H1 (cell line): Measurements from ENCODE around the gene ATAD5. TPM values are rescaled to one million over a fixed set of nuclear protein-coding genes. Genes with fewer than 3 reads are reported as not detected.

Source experiments
- CTCF ChIA-PET: fragments of 300-600 bp; sonication (Branson Sonifier 250); formaldehyde crosslinking; loops from one replicate; lab custom pipeline; 2021; ENCODE audit not compliant: partially characterized antibody; lab: Charles Lee
- POLR2A ChIA-PET: fragments of 300-600 bp; sonication (Branson Sonifier 250); formaldehyde crosslinking; loops from one replicate; lab custom pipeline; 2021; ENCODE audit warnings: inconsistent platforms; ENCODE audit not compliant: partially characterized antibody; lab: Charles Lee
- DNase-seq, 2 experiments: peaks; one replicate each; pipeline versions ENCODE4 v3.0.0 to v3.0.0-alpha.2; 2010 to 2022; ENCODE audit warnings: low spot score in 2 of 2, low read depth in 1 of 2, mixed read lengths in 1 of 2
- FAIRE-seq: peaks from 2 replicates; lab custom pipeline; 2011; peaks lifted over from hg19 to GRCh38; lab: Jason Lieb, UNC
- H2AFZ ChIP-seq: 2 replicates; pipeline ENCODE4 v1.8.1; 2012; ENCODE audit warnings: low read length, inconsistent platforms
- H2AK5ac ChIP-seq: 2 replicates; pipeline ENCODE4 v1.6.1; 2013; ENCODE audit warnings: low read depth, low read length
- H2BK120ac ChIP-seq: replicated peaks from 2 replicates; pipeline ENCODE3; 2013; ENCODE audit warnings: low read depth, low read length, inconsistent platforms
- H2BK12ac ChIP-seq: 2 replicates; pipeline ENCODE4 v1.6.1; 2013; ENCODE audit warnings: low read depth, low read length
- H2BK15ac ChIP-seq: 2 replicates; pipeline ENCODE4 v1.6.1; 2013; ENCODE audit warnings: low read length
- H2BK20ac ChIP-seq: 2 replicates; pipeline ENCODE4 v1.6.1; 2013; ENCODE audit warnings: low read length
- H2BK5ac ChIP-seq: 2 replicates; pipeline ENCODE4 v1.6.1; 2013; ENCODE audit warnings: low read depth, low read length
- H3K14ac ChIP-seq: 2 replicates; pipeline ENCODE4 v1.6.1; 2013; ENCODE audit warnings: inconsistent platforms; ENCODE audit not compliant: insufficient read length
- H3K18ac ChIP-seq: 2 replicates; pipeline ENCODE4 v1.6.1; 2013; ENCODE audit warnings: low read length; ENCODE audit errors: extremely low read depth
- H3K23ac ChIP-seq: 2 replicates; pipeline ENCODE4 v1.6.1; 2013; ENCODE audit warnings: inconsistent platforms; ENCODE audit not compliant: insufficient read length
- H3K23me2 ChIP-seq: 2 replicates; pipeline ENCODE4 v1.6.1; 2013; ENCODE audit warnings: low read depth, low read length
- H3K27ac ChIP-seq: 2 replicates; pipeline ENCODE4 v1.6.1; 2011; ENCODE audit warnings: low read depth, low read length, inconsistent platforms
- H3K27me3 ChIP-seq, 4 experiments: replicated peaks in 1 of 4; 1 replicate in 1 of 4; 2 replicates in 3 of 4; pipeline versions ENCODE4 v1.6.1 to v1.8.1; 2011 to 2013; ENCODE audit warnings: low read length in 3 of 4, mild to moderate bottlenecking in 3 of 4, inconsistent platforms in 2 of 4, mixed read lengths in 2 of 4, moderate library complexity in 1 of 4; ENCODE audit not compliant: control insufficient read depth in 3 of 4, insufficient read depth in 3 of 4; ENCODE audit errors: extremely low read depth in 1 of 4
- H3K36me3 ChIP-seq, 4 experiments: 2 replicates each; pipeline versions ENCODE4 v1.6.1 to v1.8.1; 2011 to 2013; ENCODE audit warnings: mild to moderate bottlenecking in 4 of 4, low read length in 3 of 4, moderate library complexity in 2 of 4, control low read depth in 1 of 4, inconsistent platforms in 1 of 4; ENCODE audit not compliant: insufficient read depth in 4 of 4, control insufficient read depth in 2 of 4
- H3K4ac ChIP-seq: replicated peaks from 2 replicates; pipeline ENCODE3; 2013; ENCODE audit warnings: low read length, low read depth, mixed read lengths, inconsistent platforms; ENCODE audit not compliant: insufficient read length
- H3K4me1 ChIP-seq, 4 experiments: replicated peaks in 1 of 4; 1 replicate in 1 of 4; 2 replicates in 3 of 4; pipeline versions ENCODE4 v1.6.1 to v1.8.1; 2011 to 2013; ENCODE audit warnings: low read length in 3 of 4, inconsistent platforms in 2 of 4, mixed read lengths in 1 of 4; ENCODE audit not compliant: insufficient read depth in 4 of 4, control insufficient read depth in 3 of 4
- H3K4me2 ChIP-seq, 2 experiments: 2 replicates each; pipeline versions ENCODE4 v1.6.1 to v1.8.1; 2011 to 2013; ENCODE audit warnings: low read depth in 2 of 2, low read length in 2 of 2, control low read depth in 1 of 2, inconsistent platforms in 1 of 2, mild to moderate bottlenecking in 1 of 2; ENCODE audit not compliant: insufficient read depth in 1 of 2
- H3K4me3 ChIP-seq, 4 experiments: fragments of 200-600, 300-600 bp in 1 of 4; sonication (generic), shearing (Covaris generic), sonication (Bioruptor Twin) in 1 of 4; 2 replicates each; pipeline versions ENCODE4 v1.5.1 to v1.8.1; 2011 to 2016; ENCODE audit warnings: low read length in 4 of 4, low read depth in 3 of 4, control low read depth in 2 of 4, inconsistent platforms in 2 of 4, mild to moderate bottlenecking in 2 of 4, mixed read lengths in 1 of 4, moderate library complexity in 1 of 4; ENCODE audit not compliant: insufficient read depth in 2 of 4; ENCODE audit errors: extremely low read depth in 1 of 4
- H3K56ac ChIP-seq: replicated peaks from 2 replicates; pipeline ENCODE3; 2013; ENCODE audit warnings: low read depth, mild to moderate bottlenecking, mixed read lengths, low read length, inconsistent platforms; ENCODE audit not compliant: insufficient read length
- H3K79me1 ChIP-seq: 2 replicates; pipeline ENCODE4 v1.6.1; 2013; ENCODE audit warnings: low read depth, low read length, control low read depth
- H3K79me2 ChIP-seq, 2 experiments: 2 replicates each; pipeline versions ENCODE4 v1.6.1 to v1.8.1; 2012 to 2013; ENCODE audit warnings: low read length in 2 of 2, mild to moderate bottlenecking in 2 of 2, inconsistent platforms in 1 of 2; ENCODE audit not compliant: insufficient read depth in 2 of 2, control insufficient read depth in 1 of 2
- H3K9ac ChIP-seq, 4 experiments: replicated peaks in 1 of 4; 1 replicate in 1 of 4; 2 replicates in 3 of 4; pipeline versions ENCODE4 v1.6.1 to v1.8.1; 2011 to 2013; ENCODE audit warnings: low read depth in 3 of 4, low read length in 3 of 4, control low read depth in 2 of 4, mild to moderate bottlenecking in 2 of 4, moderate library complexity in 2 of 4, inconsistent platforms in 1 of 4; ENCODE audit errors: extremely low read depth in 1 of 4
- H3K9me3 ChIP-seq, 2 experiments: 2 replicates each; pipeline versions ENCODE4 v1.6.1 to v1.8.1; 2012 to 2013; ENCODE audit warnings: mild to moderate bottlenecking in 2 of 2, moderate library complexity in 2 of 2, control low read depth in 1 of 2, inconsistent platforms in 1 of 2, low read depth in 1 of 2, low read length in 1 of 2, mixed read lengths in 1 of 2; ENCODE audit not compliant: insufficient read depth in 2 of 2
- H4K20me1 ChIP-seq, 2 experiments: replicated peaks in 1 of 2; 2 replicates each; pipeline versions ENCODE3 to v1.8.1; 2011 to 2013; ENCODE audit warnings: inconsistent platforms in 2 of 2, low read length in 2 of 2, mild to moderate bottlenecking in 1 of 2; ENCODE audit not compliant: insufficient read depth in 2 of 2, control insufficient read depth in 1 of 2
- H4K5ac ChIP-seq: 2 replicates; pipeline ENCODE4 v1.6.1; 2013; ENCODE audit warnings: low read length, low read depth, mixed read lengths, inconsistent platforms; ENCODE audit not compliant: insufficient read length
- H4K8ac ChIP-seq: 2 replicates; pipeline ENCODE4 v1.8.0; 2013; ENCODE audit warnings: mild to moderate bottlenecking, moderate library complexity, low read length, inconsistent platforms; ENCODE audit not compliant: insufficient read depth; ENCODE audit errors: extremely low read depth
- H4K91ac ChIP-seq: replicated peaks from 2 replicates; pipeline ENCODE3; 2013; ENCODE audit warnings: low read length, mixed read lengths, inconsistent platforms; ENCODE audit not compliant: insufficient read length
- GABPA ChIP-seq: IDR thresholded peaks from 2 replicates; pipeline ENCODE4 v1.6.1; 2011; ENCODE audit warnings: mild to moderate bottlenecking, low read length, moderate library complexity, borderline replicate concordance; ENCODE audit not compliant: insufficient read depth
- SP4 ChIP-seq: IDR thresholded peaks from 2 replicates; pipeline ENCODE4 v1.6.1; 2012; ENCODE audit warnings: low read length, inconsistent platforms
- TCF12 ChIP-seq: IDR thresholded peaks from 2 replicates; pipeline ENCODE4 v1.6.1; 2011; ENCODE audit warnings: low read depth, mild to moderate bottlenecking, low read length
- WGBS, 2 experiments: shearing (Covaris generic) in 1 of 2; methylation state at CpG; one replicate each; pipeline versions ENCODE4 v1.1.6 to v1.1.7; 2013 to 2015; ENCODE audit warnings: low lambda C conversion rate in 2 of 2, mixed read lengths in 2 of 2, inconsistent platforms in 1 of 2, low coverage in 1 of 2, missing lambda C conversion rate in 1 of 2; ENCODE audit not compliant: insufficient replicate concordance in 2 of 2, insufficient coverage in 1 of 2, insufficient read length in 1 of 2; ENCODE audit errors: extremely low coverage in 1 of 2, missing lambda C conversion rate in 1 of 2; 5-methylcytosine and 5-hydroxymethylcytosine counted together
- polyA plus RNA-seq, 7 experiments: library from polyadenylated mRNA; depleted of rRNA in 3 of 7; stranded (reverse) in 5 of 7; unstranded in 2 of 7; fragments of >200 nt in 5 of 7; fragments of 200-250 nt in 2 of 7; gene quantifications; 1 replicate in 5 of 7; 2 replicates in 1 of 7; 4 replicates in 1 of 7; pipeline versions ENCODE4 v1.2.1 to v1.2.3, GENCODE V29; 2011 to 2013; ENCODE audit warnings: missing spikeins in 2 of 7, mixed read lengths in 2 of 7
- total RNA-seq: library from RNA; stranded (reverse); fragmentation: NEBNext Ultra II Directional; extraction: Animal tissue kit (Norgen Biotek cat#: 25700); gene quantifications from 2 replicates; pipeline ENCODE4 v1.2.1, GENCODE V29; 2021

The ATAD5 gene
- total and polyA plus RNA-seq, 2 of the 8 experiments (the other 6 are each of a cell fraction or from before 2014, with no cell fraction given): 3.5 to 30.0 TPM

DNA sequence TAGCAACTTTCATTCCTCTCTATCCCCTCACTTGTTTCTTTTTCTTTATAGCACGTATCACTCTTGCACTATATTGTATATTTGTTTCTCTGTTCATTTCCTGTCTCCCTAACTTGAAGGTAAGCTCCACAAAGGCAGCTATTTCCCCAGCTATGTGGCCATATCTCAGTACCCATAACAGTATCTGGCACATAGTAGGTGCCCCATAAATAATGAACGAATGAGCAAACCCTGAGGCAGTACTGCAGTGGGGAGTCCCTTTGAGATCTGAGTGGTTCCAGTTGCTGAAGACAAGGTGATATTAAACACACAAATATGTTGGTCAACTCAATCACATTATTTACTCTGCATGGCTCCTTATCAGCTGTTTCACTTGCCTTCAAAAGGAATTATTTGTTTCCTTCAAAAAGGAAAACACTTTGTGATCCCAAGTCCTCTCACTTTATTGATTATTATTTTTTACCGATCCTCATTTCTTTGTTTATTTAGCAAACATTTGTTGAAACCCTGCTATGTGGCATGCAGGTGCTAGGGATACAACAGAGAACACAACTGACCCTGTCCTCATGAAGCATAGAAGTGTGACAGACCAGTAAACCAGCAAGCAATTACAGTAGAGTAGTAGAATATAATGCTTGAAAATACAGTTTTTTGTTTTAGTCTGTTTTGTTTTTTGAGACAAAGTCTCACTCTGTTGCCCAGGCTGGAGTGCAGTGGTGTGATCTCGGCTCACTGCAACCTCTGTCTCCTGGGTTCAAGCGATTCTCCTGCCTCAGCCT is 84.3 kb downstream of the ATAD5 start:
- peaks cover 0 to 7% (median 6%) of the 10 kb centered on the region in 4 experiments; a peak in 5 of 7 replicates for H3K27me3 ChIP-seq
- H2BK12ac ChIP-seq: no peak overlapping the region
- WGBS, 2 experiments: 78% methylated on average over 5 of the region's 5 CpGs; no CpG with 5 or more reads in 1 of the 2 experiments
- H3K27ac ChIP-seq: no peak overlapping the region
- no peak overlapping the region for H3K4me2 ChIP-seq
- no peak overlapping the region for H2AK5ac ChIP-seq
- no peak overlapping the region for H2BK20ac ChIP-seq
- ChIA-PET CTCF (interaction anchor here (0.7 to 1.7 kb wide), 3 partner anchors 8 to 70 kb away, joined by 3 to 4 read pairs (median 3); partner anchors contain the start of gene TEFM), POLR2A (interaction anchor here (1.0 kb wide), 2 partner anchors 9 to 181 kb away, joined by 3 to 4 read pairs; no protein-coding TSS in a partner anchor)
- H3K23ac ChIP-seq: no peak overlapping the region
- H4K91ac ChIP-seq: no peak overlapping the region
- peaks cover 0 to 8% (median 0%) of the 10 kb centered on the region in 4 experiments; a peak in 2 of 7 replicates for H3K4me1 ChIP-seq
- H3K4ac ChIP-seq: no peak overlapping the region
- H3K9ac ChIP-seq: no peak overlapping the region
- H3K4me3 ChIP-seq: no peak overlapping the region
- no peaks in the 10 kb centered on the region for H3K9me3 ChIP-seq
- no peak for DNase-seq
- H3K79me1 ChIP-seq: no peaks in the 10 kb centered on the region
- no peak overlapping the region for H2AFZ ChIP-seq
- H3K79me2 ChIP-seq: 0 out of 4 replicates have a peak, but pooled peaks cover 0 to 3% of the 10 kb centered on the region in 2 experiments
- H3K23me2 ChIP-seq: no peaks in the 10 kb centered on the region
- no peak for FAIRE-seq
- no peak overlapping the region for H3K14ac ChIP-seq
- H4K5ac ChIP-seq: no peak overlapping the region
- H2BK120ac ChIP-seq: no peak overlapping the region
- TF ChIP-seq TCF12 (no peak), GABPA (no peak), SP4 (no peak)
- H4K8ac ChIP-seq: no peak overlapping the region
- no peaks in the 10 kb centered on the region for H4K20me1 ChIP-seq
- no peaks in the 10 kb centered on the region for H3K36me3 ChIP-seq
- no peak overlapping the region for H2BK5ac ChIP-seq
- H3K18ac ChIP-seq: no peak overlapping the region
- no peak overlapping the region for H2BK15ac ChIP-seq
- H3K56ac ChIP-seq: no peak overlapping the region
